CD4-positive, alpha-beta memory T cell (primary cell): ENCODE measurements around the gene GABRB2. TPM values are rescaled to one million over a fixed set of nuclear protein-coding genes. Genes with fewer than 3 reads are reported as not detected.

Source experiments
- CTCF ChIA-PET: fragments of 350-600 bp; sonication (Branson Sonifier 250); formaldehyde crosslinking; loops from one replicate; lab custom pipeline; 2021; ENCODE audit warnings: inconsistent platforms; ENCODE audit not compliant: partially characterized antibody; lab: Charles Lee
- POLR2A ChIA-PET: fragments of 350-600 bp; sonication (Branson Sonifier 250); formaldehyde crosslinking; loops from one replicate; lab custom pipeline; 2021; ENCODE audit not compliant: partially characterized antibody; lab: Charles Lee
- DNase-seq, 5 donors: peaks; one replicate each; pipeline versions ENCODE4 v3.0.0 to v3.0.0-alpha.2; 2020 to 2022; ENCODE audit warnings: mixed read lengths in 1 of 5
- H3K27ac ChIP-seq: one replicate; pipeline ENCODE4 v1.7.0; 2013; ENCODE audit warnings: low read depth, low read length
- H3K27me3 ChIP-seq: 2 replicates; pipeline ENCODE4 v1.7.0; 2013; ENCODE audit warnings: mild to moderate bottlenecking, low read length, moderate library complexity; ENCODE audit not compliant: insufficient read depth
- H3K36me3 ChIP-seq: 2 replicates; pipeline ENCODE4 v1.7.0; 2013; ENCODE audit warnings: mild to moderate bottlenecking, low read length, moderate library complexity; ENCODE audit not compliant: insufficient read depth
- H3K4me1 ChIP-seq: 2 replicates; pipeline ENCODE4 v1.7.0; 2013; ENCODE audit warnings: mild to moderate bottlenecking, low read length, moderate library complexity; ENCODE audit not compliant: insufficient read depth
- H3K4me3 ChIP-seq, 2 donors: one replicate each; pipeline ENCODE4 v1.7.0; 2013; ENCODE audit warnings: low read length in 2 of 2, mild to moderate bottlenecking in 1 of 2
- H3K9me3 ChIP-seq, 2 donors: one replicate each; pipeline ENCODE4 v1.7.0; 2013; ENCODE audit warnings: low read length in 2 of 2, control low read depth in 1 of 2; ENCODE audit not compliant: control insufficient read depth in 1 of 2
- H3K27ac Mint-ChIP-seq, 7 donors: one replicate each; pipeline ENCODE4 v1.8.0; 2020 to 2021; ENCODE audit warnings: mixed read lengths in 7 of 7, mild to moderate bottlenecking in 6 of 7, inconsistent platforms in 3 of 7, moderate library complexity in 3 of 7
- H3K27me3 Mint-ChIP-seq, 2 donors: one replicate each; pipeline ENCODE4 v1.8.0; 2020 to 2021; ENCODE audit warnings: mixed read lengths in 2 of 2
- H3K36me3 Mint-ChIP-seq, 2 donors: one replicate each; pipeline ENCODE4 v1.8.0; 2020 to 2021; ENCODE audit warnings: mixed read lengths in 2 of 2, inconsistent platforms in 1 of 2, mild to moderate bottlenecking in 1 of 2
- H3K4me1 Mint-ChIP-seq, 4 donors: one replicate each; pipeline ENCODE4 v1.8.0; 2020 to 2021; ENCODE audit warnings: mixed read lengths in 4 of 4, mild to moderate bottlenecking in 1 of 4
- H3K4me3 Mint-ChIP-seq, 8 donors: one replicate each; pipeline ENCODE4 v1.8.0; 2020 to 2021; ENCODE audit warnings: mixed read lengths in 8 of 8, mild to moderate bottlenecking in 7 of 8, moderate library complexity in 6 of 8, inconsistent platforms in 3 of 8
- H3K9me3 Mint-ChIP-seq, 8 donors: one replicate each; pipeline ENCODE4 v1.8.0; 2020 to 2021; ENCODE audit warnings: mixed read lengths in 8 of 8, mild to moderate bottlenecking in 5 of 8, inconsistent platforms in 3 of 8, moderate library complexity in 1 of 8
- intact Hi-C: fragments of 100-400 bp; cut with micrococcal nuclease; formaldehyde crosslinking; loops from one replicate; pipeline ENCODE4 v1.15.1; 2023
- polyA plus RNA-seq, 2 donors: library from polyadenylated mRNA; unstranded; fragments of 300-500 nt; fragmentation: Illumina TruSeq; gene quantifications; one replicate each; pipeline ENCODE4 v1.2.3, GENCODE V29; 2021
- total RNA-seq, 2 experiments: library from RNA; stranded (reverse); gene quantifications; one replicate each; pipeline ENCODE4 v1.2.3, GENCODE V29; 2021

GABRB2 gene
- total and polyA plus RNA-seq, 4 experiments from 2014 or later, result not detected

GRCh38 chr5:161286066-161286655 lies 260.4 kb downstream of the GABRB2 start:
- peaks cover 0 to 2% (median 0%) of the 10 kb centered on the region in 4 donors for H3K4me1 Mint-ChIP-seq
- H3K4me3 ChIP-seq, result no peak overlapping the region

GRCh38 chr5:161284445-161284844 lies 262.1 kb downstream of the GABRB2 start:
- H3K27me3 Mint-ChIP-seq, result no peaks in the 10 kb centered on the region
- POLR2A ChIA-PET, result no interaction called here
- no peak overlapping the region for H3K4me3 Mint-ChIP-seq

More at GRCh38 chr5:161286066-161286655, 260.4 kb downstream of the GABRB2 start:
- POLR2A ChIA-PET, result no interaction called here
- Mint-ChIP-seq H3K9me3 (peaks cover 0 to 4% (median 0%) of the 10 kb centered on the region in 8 donors), H3K27ac (no peak overlapping the region), H3K27me3 (no peaks in the 10 kb centered on the region), H3K4me3 (no peak overlapping the region), H3K36me3 (no peaks in the 10 kb centered on the region)
- H3K36me3 ChIP-seq, result no peaks in the 10 kb centered on the region
- intact Hi-C loops, result no loop called here
- no peak for DNase-seq
- H3K27ac ChIP-seq, result no peak overlapping the region
- no peaks in the 10 kb centered on the region for H3K27me3 ChIP-seq
- CTCF ChIA-PET, result no interaction called here
- no peaks in the 10 kb centered on the region for H3K9me3 ChIP-seq
- no peaks in the 10 kb centered on the region for H3K4me1 ChIP-seq

DNA sequence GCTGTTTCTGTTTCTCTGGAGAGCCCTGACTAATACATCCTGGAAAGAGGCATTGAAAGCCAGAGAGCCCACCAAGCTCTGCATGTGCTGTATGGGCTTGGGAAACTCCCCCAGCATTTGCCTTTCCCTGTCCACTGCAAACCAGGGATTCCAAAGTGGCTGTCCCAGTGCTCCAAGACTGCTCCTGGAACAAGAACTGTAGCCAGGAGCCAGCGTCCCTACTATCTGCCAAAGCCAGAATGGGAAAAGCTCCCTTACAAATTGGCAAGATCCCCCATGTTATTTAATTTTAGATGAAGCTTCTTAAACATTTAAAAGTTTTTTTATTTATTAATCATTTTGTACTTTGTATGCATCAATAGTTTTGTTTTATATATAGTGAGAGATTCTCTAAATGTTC lies 263.2 kb downstream of the GABRB2 start:
- no peaks in the 10 kb centered on the region for H3K4me1 ChIP-seq
- no peaks in the 10 kb centered on the region for H3K27me3 ChIP-seq
- Mint-ChIP-seq H3K4me3 (no peak overlapping the region), H3K27ac (no peak overlapping the region), H3K36me3 (no peaks in the 10 kb centered on the region), H3K27me3 (no peaks in the 10 kb centered on the region), H3K4me1 (peaks cover 0 to 2% (median 0%) of the 10 kb centered on the region in 4 donors), H3K9me3 (peaks cover 0 to 6% (median 3%) of the 10 kb centered on the region in 8 donors)
- no peaks in the 10 kb centered on the region for H3K9me3 ChIP-seq
- H3K27ac ChIP-seq, result no peak overlapping the region
- intact Hi-C loops, result no loop called here
- CTCF ChIA-PET, result no interaction called here
- no peak overlapping the region for H3K4me3 ChIP-seq
- no peak for DNase-seq
- POLR2A ChIA-PET, result no interaction called here
- no peaks in the 10 kb centered on the region for H3K36me3 ChIP-seq

More at GRCh38 chr5:161284445-161284844, 262.1 kb downstream of the GABRB2 start:
- Mint-ChIP-seq H3K9me3 (peaks cover 0 to 6% (median 1%) of the 10 kb centered on the region in 8 donors), H3K36me3 (no peaks in the 10 kb centered on the region), H3K27ac (no peak overlapping the region), H3K4me1 (peaks cover 0 to 2% (median 0%) of the 10 kb centered on the region in 4 donors)
- intact Hi-C loops, result no loop called here
- Histone ChIP-seq H3K27me3 (no peaks in the 10 kb centered on the region), H3K4me3 (no peak overlapping the region), H3K36me3 (no peaks in the 10 kb centered on the region), H3K27ac (no peak overlapping the region), H3K9me3 (no peaks in the 10 kb centered on the region), H3K4me1 (no peaks in the 10 kb centered on the region)
- CTCF ChIA-PET, result no interaction called here
- no peak for DNase-seq

GRCh38 chr5:161278739-161279660 lies 267.5 kb downstream of the GABRB2 start:
- intact Hi-C loops, result no loop called here

GRCh38 chr5:161277011-161277410 lies 269.5 kb downstream of the GABRB2 start:
- no peak overlapping the region for H3K4me3 Mint-ChIP-seq
- Histone ChIP-seq H3K36me3 (no peaks in the 10 kb centered on the region), H3K4me1 (no peaks in the 10 kb centered on the region), H3K27me3 (no peaks in the 10 kb centered on the region), H3K27ac (no peak overlapping the region), H3K4me3 (no peak overlapping the region), H3K9me3 (no peaks in the 10 kb centered on the region)
- DNase-seq, result no peak
- no peaks in the 10 kb centered on the region for H3K27me3 Mint-ChIP-seq
- H3K27ac Mint-ChIP-seq, result no peak overlapping the region
- CTCF ChIA-PET, result no interaction called here
- H3K9me3 Mint-ChIP-seq, result peaks cover 0 to 6% (median 3%) of the 10 kb centered on the region in 8 donors
- no peaks in the 10 kb centered on the region for H3K4me1 Mint-ChIP-seq
- intact Hi-C loops, result no loop called here
- POLR2A ChIA-PET, result no interaction called here
- H3K36me3 Mint-ChIP-seq, result no peaks in the 10 kb centered on the region

More at GRCh38 chr5:161278739-161279660, 267.5 kb downstream of the GABRB2 start:
- CTCF ChIA-PET, result no interaction called here
- Histone ChIP-seq H3K36me3 (no peaks in the 10 kb centered on the region), H3K4me1 (no peaks in the 10 kb centered on the region), H3K27ac (no peak overlapping the region), H3K9me3 (no peaks in the 10 kb centered on the region), H3K27me3 (no peaks in the 10 kb centered on the region), H3K4me3 (no peak overlapping the region)
- POLR2A ChIA-PET, result no interaction called here
- peaks cover 0 to 6% (median 3%) of the 10 kb centered on the region in 8 donors for H3K9me3 Mint-ChIP-seq
- H3K36me3 Mint-ChIP-seq, result no peaks in the 10 kb centered on the region
- no peak overlapping the region for H3K27ac Mint-ChIP-seq
- DNase-seq, result no peak
- no peaks in the 10 kb centered on the region for H3K4me1 Mint-ChIP-seq
- H3K27me3 Mint-ChIP-seq, result no peaks in the 10 kb centered on the region
- no peak overlapping the region for H3K4me3 Mint-ChIP-seq

GRCh38 chr5:161274951-161275350 lies 271.6 kb downstream of the GABRB2 start:
- no peak overlapping the region for H3K4me3 ChIP-seq
- intact Hi-C loops, result no loop called here
- H3K27me3 ChIP-seq, result no peaks in the 10 kb centered on the region
- H3K36me3 ChIP-seq, result no peaks in the 10 kb centered on the region
- Mint-ChIP-seq H3K4me1 (no peaks in the 10 kb centered on the region), H3K27me3 (no peaks in the 10 kb centered on the region), H3K9me3 (peaks cover 0 to 7% (median 3%) of the 10 kb centered on the region in 8 donors), H3K4me3 (no peak overlapping the region), H3K27ac (no peak overlapping the region), H3K36me3 (no peaks in the 10 kb centered on the region)
- DNase-seq, result no peak
- no peaks in the 10 kb centered on the region for H3K4me1 ChIP-seq
- ChIA-PET CTCF (no interaction called here), POLR2A (no interaction called here)
- H3K27ac ChIP-seq, result no peak overlapping the region
- no peaks in the 10 kb centered on the region for H3K9me3 ChIP-seq

GRCh38 chr5:161273410-161273809 lies 273.1 kb downstream of the GABRB2 start:
- no peaks in the 10 kb centered on the region for H3K27me3 ChIP-seq
- Mint-ChIP-seq H3K4me1 (no peaks in the 10 kb centered on the region), H3K9me3 (peaks cover 3 to 11% (median 5%) of the 10 kb centered on the region in 8 donors), H3K36me3 (no peaks in the 10 kb centered on the region), H3K4me3 (no peak overlapping the region), H3K27me3 (no peaks in the 10 kb centered on the region), H3K27ac (no peak overlapping the region)
- H3K27ac ChIP-seq, result no peak overlapping the region
- H3K36me3 ChIP-seq, result no peaks in the 10 kb centered on the region
- ChIA-PET POLR2A (no interaction called here), CTCF (no interaction called here)
- DNase-seq, result no peak
- H3K9me3 ChIP-seq, result no peaks in the 10 kb centered on the region
- intact Hi-C loops, result no loop called here
- H3K4me1 ChIP-seq, result no peaks in the 10 kb centered on the region
- no peak overlapping the region for H3K4me3 ChIP-seq
